Nephron (organoid): Measurements from ENCODE around the gene FAM200C.
A peak's percentile ranks its signal among the peaks of the same experiment; 100 is the strongest.

Experiments
- H3K27ac Mint-ChIP-seq, 3 experiments: 2 replicates each; pipeline ENCODE4 v1.8.0; 2020; ENCODE audit warnings: mixed read lengths in 3 of 3, mild to moderate bottlenecking in 2 of 3, moderate library complexity in 1 of 3
- H3K27me3 Mint-ChIP-seq: 2 replicates; pipeline ENCODE4 v1.8.0; 2021; ENCODE audit warnings: low read depth, mild to moderate bottlenecking, moderate library complexity, mixed read lengths
- H3K36me3 Mint-ChIP-seq: 2 replicates; pipeline ENCODE4 v1.8.0; 2020; ENCODE audit warnings: low read depth, mixed read lengths
- H3K4me1 Mint-ChIP-seq: 2 replicates; pipeline ENCODE4 v1.8.0; 2020; ENCODE audit warnings: mixed read lengths
- H3K4me3 Mint-ChIP-seq, 3 experiments: 2 replicates each; pipeline ENCODE4 v1.8.0; 2020; ENCODE audit warnings: mild to moderate bottlenecking in 3 of 3, mixed read lengths in 3 of 3, moderate library complexity in 2 of 3
- H3K9me3 Mint-ChIP-seq: 2 replicates; pipeline ENCODE4 v1.8.0; 2020; ENCODE audit warnings: mixed read lengths
- CTCF ChIP-seq, 3 experiments: fragments of 200-600 bp; sonication (generic); IDR thresholded peaks; one replicate each; pipeline ENCODE4 v1.5.0; 2021; ENCODE audit warnings: antibody characterized with exemption in 3 of 3; ENCODE audit not compliant: unreplicated experiment in 3 of 3

Gene FAM200C

GRCh38 chr5:160432196-160432595 lies 32.3 kb upstream of the FAM200C start:
- Mint-ChIP-seq H3K9me3 (no peaks in the 10 kb centered on the region), H3K36me3 (peaks cover 15% of the 10 kb centered on the region), H3K4me1 (peaks cover 10% of the 10 kb centered on the region), H3K4me3 (no peak overlapping the region), H3K27me3 (no peaks in the 10 kb centered on the region), H3K27ac (peak overlapping the region in 2 of 3 experiments; percentile 16 to 84)
- no peak for TF ChIP-seq CTCF (IDR thresholded peaks at IDR 0.05; ENCODE audit: unreplicated experiment in 3 of 3)

GRCh38 chr5:160427607-160428006 lies 27.8 kb upstream of the FAM200C start:
- Mint-ChIP-seq H3K36me3 (peaks cover 29% of the 10 kb centered on the region), H3K27ac (no peak overlapping the region), H3K4me1 (peaks cover 23% of the 10 kb centered on the region), H3K9me3 (no peaks in the 10 kb centered on the region), H3K27me3 (no peaks in the 10 kb centered on the region), H3K4me3 (no peak overlapping the region)
- no peak for TF ChIP-seq CTCF (IDR thresholded peaks at IDR 0.05; ENCODE audit: unreplicated experiment in 3 of 3)

DNA sequence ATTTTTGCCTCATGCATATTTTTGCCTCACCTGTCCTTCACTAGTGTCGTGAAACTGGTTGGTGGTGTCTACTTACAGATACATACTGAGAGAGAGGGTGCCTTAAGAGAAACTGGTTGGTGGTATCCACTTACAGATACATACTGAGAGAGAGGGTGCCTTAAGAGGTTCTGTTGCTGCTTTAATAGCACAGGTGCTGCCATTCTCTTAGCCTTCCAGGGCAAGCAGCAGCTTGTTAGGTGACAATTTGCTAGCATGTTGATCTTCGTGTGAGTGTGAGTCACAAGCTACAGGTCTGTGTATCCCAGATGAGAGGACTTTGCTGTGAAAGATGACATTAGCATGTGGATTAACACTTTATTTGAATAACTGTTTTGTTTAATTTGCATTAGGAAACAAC lies 23.2 kb upstream of the FAM200C start:
- H3K36me3 Mint-ChIP-seq: peaks cover 19% of the 10 kb centered on the region
- H3K27ac Mint-ChIP-seq: no peak overlapping the region
- no peaks in the 10 kb centered on the region for H3K27me3 Mint-ChIP-seq
- H3K4me1 Mint-ChIP-seq: peaks cover 55% of the 10 kb centered on the region
- no peak for TF ChIP-seq CTCF (IDR thresholded peaks at IDR 0.05; ENCODE audit: unreplicated experiment in 3 of 3)
- H3K9me3 Mint-ChIP-seq: no peaks in the 10 kb centered on the region
- peak overlapping the region; percentile 93 to 95 (median 95) for H3K4me3 Mint-ChIP-seq

GRCh38 chr5:160421625-160422258 lies 21.9 kb upstream of the FAM200C start, which contains the start of gene PTTG1:
Gene PTTG1 (plus strand): TSS chr5:160421855. CDS start chr5:160422313, 458 bp downstream.
- Mint-ChIP-seq H3K4me3 (peak within 1 kb of the TSS; percentile 93 to 95 (median 95)), H3K4me1 (peaks cover 62% of the 10 kb centered on the region), H3K36me3 (peaks cover 11% of the 10 kb centered on the region), H3K9me3 (no peaks in the 10 kb centered on the region), H3K27ac (peak within 1 kb of the TSS; percentile 27 to 94 (median 87)), H3K27me3 (no peaks in the 10 kb centered on the region)
- no peak for TF ChIP-seq CTCF (IDR thresholded peaks at IDR 0.05; ENCODE audit: unreplicated experiment in 3 of 3)

DNA sequence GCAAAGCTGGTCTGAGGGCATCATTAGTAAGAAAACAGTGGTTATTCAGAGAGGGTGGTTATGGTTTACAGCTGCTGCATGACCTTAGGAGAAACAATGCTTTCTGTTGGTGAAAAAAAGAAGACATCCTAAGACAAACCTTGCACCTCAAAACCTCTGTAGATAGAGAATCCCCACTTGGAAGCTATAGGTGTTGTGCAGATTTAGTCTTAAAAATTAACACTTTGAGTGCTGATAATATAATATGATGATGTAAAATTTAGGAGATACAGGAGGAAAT lies 20.4 kb upstream of the FAM200C start:
- no peaks in the 10 kb centered on the region for H3K9me3 Mint-ChIP-seq
- H3K36me3 Mint-ChIP-seq: peaks cover 11% of the 10 kb centered on the region
- peaks cover 65% of the 10 kb centered on the region for H3K4me1 Mint-ChIP-seq
- H3K27me3 Mint-ChIP-seq: no peaks in the 10 kb centered on the region
- H3K27ac Mint-ChIP-seq: peak overlapping the region; percentile 93 to 96 (median 95)
- TF ChIP-seq CTCF (IDR thresholded peaks at IDR 0.05; ENCODE audit: unreplicated experiment in 3 of 3): no peak
- peak overlapping the region; percentile 92 to 96 (median 93) for H3K4me3 Mint-ChIP-seq
